Astrocyte of the spinal cord (primary cell): ENCODE data around the gene RNF130.

ENCODE experiments used
- DNase-seq: peaks from one replicate; pipeline ENCODE4 v3.0.0; 2011; ENCODE audit warnings: low read depth, low spot score
- H3K4me3 ChIP-seq: 2 replicates; pipeline ENCODE4 v1.5.1; 2011; ENCODE audit warnings: low read depth, mild to moderate bottlenecking, low read length, moderate library complexity
- CTCF ChIP-seq: IDR thresholded peaks from 2 replicates; pipeline ENCODE4 v1.5.1; 2012; ENCODE audit warnings: low read depth, mild to moderate bottlenecking, low read length, inconsistent platforms
- in situ Hi-C: cut with HindIII; loops from 2 replicates; pipeline ENCODE4 v1.10.0; 2017; ENCODE audit warnings: low sequenced_read_pairs

RNF130 gene

DNA sequence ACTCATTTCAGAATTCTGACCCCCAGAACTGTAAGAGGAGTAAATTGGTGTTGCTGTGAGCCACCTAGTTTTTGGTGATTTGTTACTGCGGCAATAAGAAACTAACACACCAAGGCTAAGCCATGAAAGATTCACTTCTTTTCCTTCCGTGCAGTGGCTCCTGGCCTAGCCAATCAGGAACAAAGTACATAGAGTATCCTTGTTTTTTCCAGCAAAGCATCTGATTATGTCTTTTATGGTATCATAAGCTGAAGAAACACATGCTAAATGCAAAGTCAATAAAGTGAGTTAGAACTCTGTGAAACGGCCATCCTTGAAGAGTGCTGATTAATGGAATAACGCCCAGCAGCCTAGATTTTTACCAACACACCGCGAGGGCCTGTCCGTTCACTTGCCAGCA lies 11.4 kb downstream of the RNF130 start:
- in situ Hi-C loops, result no loop called here
- no peak for TF ChIP-seq CTCF
- no peak for DNase-seq

GRCh38 chr5:180059326-180059725 lies 12.2 kb downstream of the RNF130 start:
- H3K4me3 ChIP-seq, result no peak overlapping the region
- no peak for DNase-seq
- in situ Hi-C loops, result no loop called here
- no peak for TF ChIP-seq CTCF

More for the DNA sequence above, 11.4 kb downstream of the RNF130 start:
- no peak overlapping the region for H3K4me3 ChIP-seq

DNA sequence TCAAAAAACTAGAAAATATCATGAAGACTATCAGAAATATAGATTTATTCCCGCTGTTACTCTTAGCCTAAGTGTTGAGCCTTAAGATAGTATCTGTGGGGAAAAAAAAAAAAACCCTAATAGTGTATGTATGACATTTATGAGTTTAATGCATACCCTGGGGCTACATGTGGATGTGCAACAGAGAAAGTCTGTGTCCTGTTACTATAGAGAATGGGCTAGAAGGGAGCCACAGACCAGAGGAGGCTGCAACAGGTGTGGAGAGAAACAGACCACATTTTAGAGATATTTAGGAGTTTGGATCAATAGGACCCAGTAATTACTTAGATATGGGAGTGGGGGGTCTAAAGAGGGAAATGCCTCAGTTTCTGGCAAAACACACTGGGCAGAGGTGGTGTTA lies 15.4 kb downstream of the RNF130 start:
- DNase-seq, result no peak
- in situ Hi-C loops, result no loop called here
- no peak overlapping the region for H3K4me3 ChIP-seq
- TF ChIP-seq CTCF, result no peak

DNA sequence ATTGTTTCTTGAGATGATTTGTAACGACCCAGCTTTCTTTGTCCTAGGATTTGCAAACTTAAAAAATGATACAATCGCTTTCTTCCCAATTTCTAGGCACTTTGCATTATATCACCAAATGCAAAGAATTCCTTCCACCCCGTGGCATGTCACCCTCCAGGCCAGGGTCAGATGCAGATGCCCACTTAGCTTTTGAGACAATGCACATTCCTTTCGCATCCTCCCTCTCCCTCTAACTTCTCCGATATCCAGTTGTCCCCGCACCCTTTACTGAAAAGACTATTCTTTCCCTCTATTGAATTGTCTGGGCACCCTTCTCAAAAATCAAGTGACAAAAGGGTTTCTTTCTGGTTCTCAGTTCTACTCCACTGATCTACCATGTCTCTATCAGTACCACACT lies 17.3 kb downstream of the RNF130 start:
- in situ Hi-C loops, result no loop called here
- no peak overlapping the region for H3K4me3 ChIP-seq
- no peak for TF ChIP-seq CTCF
- DNase-seq, result no peak

- DNase-seq, result no peak
- TF ChIP-seq CTCF, result no peak
- no peak overlapping the region for H3K4me3 ChIP-seq
- in situ Hi-C loops, result no loop called here
Measured at GRCh38 chr5:180053061-180053602, 18.4 kb downstream of the RNF130 start.

DNA sequence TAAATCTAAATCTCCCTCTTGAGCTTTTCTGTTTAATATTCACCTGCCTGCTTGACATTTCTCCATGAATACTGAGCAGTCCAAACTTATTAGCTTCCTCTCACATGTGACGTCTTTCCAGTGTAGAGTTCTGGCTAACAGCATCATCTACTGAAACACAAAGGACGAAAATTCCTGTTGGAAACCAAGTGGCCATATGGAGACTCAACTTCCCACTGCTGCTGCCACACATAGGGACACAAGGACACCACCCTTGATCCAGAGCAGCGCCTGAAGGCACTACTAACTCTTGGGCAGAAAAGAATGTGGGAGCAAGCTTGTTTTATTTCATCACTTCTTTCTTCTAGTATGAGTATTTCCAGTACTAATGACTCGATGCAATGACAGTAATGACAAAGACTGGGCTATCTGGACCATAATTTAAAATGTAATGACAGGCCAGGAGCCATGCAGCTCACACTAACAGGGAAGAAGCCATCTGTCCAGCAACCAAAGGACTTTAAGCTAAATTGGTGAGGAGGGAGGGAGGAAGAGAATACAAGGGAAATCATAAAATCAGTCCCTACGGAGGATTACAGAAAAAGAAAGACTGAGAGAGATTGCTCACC lies 19.2 kb downstream of the RNF130 start:
- no peak for DNase-seq
- H3K4me3 ChIP-seq, result no peak overlapping the region
- in situ Hi-C loops, result no loop called here
- TF ChIP-seq CTCF, result no peak
